K562 (cell line): ENCODE results near the gene PDK1. TPM values are rescaled to one million over a fixed set of nuclear protein-coding genes. Genes with fewer than 3 reads are reported as not detected.
"Not testable (repeated sequence)": the region's sequence is repeated elsewhere in the genome, so short reads cannot be mapped to it uniquely, and the experiment has no call there.

ENCODE experiments used
- ATAC-seq: fragments of 200-7000 bp; cut with Tn5 transposase; 3 replicates; pipeline ENCODE4 v1.9.1; 2020; ENCODE audit warnings: moderate library complexity
- BruUV-seq: library from RNA; stranded (reverse); fragments of 400-500 nt; replicated peaks from 2 replicates; lab custom pipeline; 2021; lab: Mats Ljungman, UMichigan
- CTCF ChIA-PET: fragments of 300-600 bp; formaldehyde crosslinking; extraction: SDS; loops from one replicate; lab custom pipeline; 2021; ENCODE audit warnings: low intra/inter-chr PET ratio; lab: Yijun Ruan, JAX
- POLR2A ChIA-PET: fragments of 300-600, 350-650 bp; sonication (Branson Sonifier 250); formaldehyde crosslinking; extraction: SDS; loops from one replicate; lab custom pipeline; 2021; ENCODE audit warnings: antibody characterized with exemption, inconsistent platforms; lab: Yijun Ruan, JAX
- DNase-seq, 4 experiments: peaks; one replicate each; pipeline versions ENCODE4 v3.0.0 to v3.0.0-alpha.2; 2011 to 2018; ENCODE audit warnings: low spot score in 3 of 4, mixed read lengths in 3 of 4; ENCODE audit errors: extremely low read depth in 1 of 4
- FAIRE-seq: peaks from 2 replicates; lab custom pipeline; 2011; peaks lifted over from hg19 to GRCh38; lab: Jason Lieb, UNC
- H2AFZ ChIP-seq: 2 replicates; pipeline ENCODE4 v1.6.0; 2011; ENCODE audit warnings: low read depth, low read length, control low read depth, inconsistent platforms
- H3K27ac ChIP-seq: fragments of 200-600 bp; 3 replicates; pipeline ENCODE4 v1.8.0; 2011; ENCODE audit warnings: low read depth, mild to moderate bottlenecking, control low read depth, inconsistent platforms, low read length, moderate library complexity, mixed read lengths; ENCODE audit errors: extremely low read depth
- H3K27me3 ChIP-seq, 2 experiments: fragments of 300-600 bp in 1 of 2; 2 replicates in 1 of 2; 3 replicates in 1 of 2; pipeline versions ENCODE4 v1.6.0 to v1.8.0; 2011; ENCODE audit warnings: inconsistent platforms in 2 of 2, low read length in 2 of 2, mild to moderate bottlenecking in 1 of 2, mixed read lengths in 1 of 2, moderate library complexity in 1 of 2; ENCODE audit not compliant: control insufficient read depth in 2 of 2, insufficient read depth in 2 of 2
- H3K36me3 ChIP-seq: fragments of 300-600 bp; 3 replicates; pipeline ENCODE4 v1.8.0; 2011; ENCODE audit warnings: mild to moderate bottlenecking, low read length, inconsistent platforms; ENCODE audit not compliant: control insufficient read depth, insufficient read depth
- H3K4me1 ChIP-seq, 2 experiments: fragments of 200-600 bp in 1 of 2; replicated peaks in 1 of 2; 2 replicates in 1 of 2; 3 replicates in 1 of 2; pipeline versions ENCODE4 v1.5.1 to v1.8.0; 2011; ENCODE audit warnings: inconsistent platforms in 2 of 2, low read length in 2 of 2, mild to moderate bottlenecking in 1 of 2, mixed read lengths in 1 of 2, moderate library complexity in 1 of 2; ENCODE audit not compliant: control insufficient read depth in 2 of 2, insufficient read depth in 2 of 2
- H3K4me2 ChIP-seq: 2 replicates; pipeline ENCODE4 v1.6.1; 2011; ENCODE audit warnings: low read length, control low read depth, inconsistent platforms, mixed read lengths; ENCODE audit not compliant: insufficient read depth
- H3K4me3 ChIP-seq: fragments of 200-600 bp; sonication (generic), shearing (Covaris generic); 2 replicates; pipeline ENCODE4 v1.5.1; 2016; ENCODE audit warnings: control low read depth, inconsistent platforms
- H3K79me2 ChIP-seq: fragments of 200-600 bp; 3 replicates; pipeline ENCODE4 v1.8.0; 2011; ENCODE audit warnings: low read length, inconsistent platforms; ENCODE audit not compliant: control insufficient read depth, insufficient read depth
- H3K9ac ChIP-seq, 2 experiments: 2 replicates each; pipeline versions ENCODE4 v1.6.0 to v1.6.1; 2011; ENCODE audit warnings: low read depth in 2 of 2, low read length in 2 of 2, control low read depth in 1 of 2, inconsistent platforms in 1 of 2, mild to moderate bottlenecking in 1 of 2, mixed read lengths in 1 of 2; ENCODE audit not compliant: insufficient read depth in 1 of 2
- H3K9me1 ChIP-seq: one replicate; pipeline ENCODE4 v1.6.0; 2011; ENCODE audit warnings: inconsistent platforms, mild to moderate bottlenecking, low read length, moderate library complexity; ENCODE audit not compliant: control insufficient read depth, insufficient read depth
- H3K9me3 ChIP-seq: replicated peaks from 2 replicates; pipeline ENCODE4 v1.5.1; 2011; ENCODE audit warnings: low read depth, low read length, inconsistent platforms; ENCODE audit not compliant: control insufficient read depth, insufficient read depth
- H4K20me1 ChIP-seq: replicated peaks from 2 replicates; pipeline ENCODE4 v1.6.1; 2011; ENCODE audit warnings: low read length, inconsistent platforms, mixed read lengths; ENCODE audit not compliant: control insufficient read depth, insufficient read depth
- CBFA2T2 ChIP-seq: fragments of 450-650 bp; conservative IDR thresholded peaks from 2 replicates; pipeline ENCODE4 v1.6.1; 2017; ENCODE audit warnings: mild to moderate bottlenecking
- HMGN3 ChIP-seq: IDR thresholded peaks from 2 replicates; pipeline ENCODE4 v1.6.1; 2011; ENCODE audit warnings: borderline replicate concordance, low read depth, mild to moderate bottlenecking, mixed read lengths, low read length; ENCODE audit not compliant: insufficient read length; ENCODE audit errors: extremely low read depth
- ZNF184 ChIP-seq: sonication (generic); formaldehyde crosslinking; IDR thresholded peaks from 2 replicates; pipeline ENCODE4 v1.5.0; 2020; ENCODE audit warnings: missing genetic modification reagents
- ZNF75A ChIP-seq: fragments of 450-650 bp; formaldehyde crosslinking; IDR thresholded peaks from 2 replicates; pipeline ENCODE4 v1.4.0; 2020; ENCODE audit warnings: mild to moderate bottlenecking
- WGBS: fragments of 100-300 bp; shearing (Covaris generic); methylation state at CpG from one replicate; pipeline ENCODE4 v1.1.6; 2016; ENCODE audit warnings: low coverage, mixed read lengths; ENCODE audit not compliant: insufficient coverage; ENCODE audit errors: missing lambda C conversion rate; 5-methylcytosine and 5-hydroxymethylcytosine counted together
- in situ Hi-C: fragments of 300-500 bp; cut with MboI; formaldehyde crosslinking; loops from 4 replicates; pipeline ENCODE4 v1.15.0; 2018; ENCODE audit warnings: inconsistent platforms, mixed read lengths
- intact Hi-C: fragments of 100-400 bp; cut with micrococcal nuclease; formaldehyde crosslinking; loops from 2 replicates; pipeline ENCODE4 v1.14.2; 2022
- polyA plus RNA-seq, 8 experiments: library from polyadenylated mRNA; depleted of rRNA in 4 of 8; stranded (reverse) in 5 of 8; unstranded in 3 of 8; fragments of >200 nt; fragmentation: Nextera tagmentation in 2 of 8; fragmentation: Illumina TruSeq in 1 of 8; extraction: Ambion mirVana in 2 of 8; extraction: Trizol in 1 of 8; gene quantifications; 2 replicates each; pipeline versions ENCODE4 v1.2.1 to v1.2.3, GENCODE V29; 2011 to 2014; ENCODE audit warnings: inconsistent platforms in 1 of 8, missing spikeins in 1 of 8
- total RNA-seq, 7 experiments: library from RNA; depleted of rRNA in 6 of 7; stranded (reverse); fragments of >200 nt in 6 of 7; fragmentation: Illumina TruSeq in 2 of 7; extraction: Trizol in 2 of 7; gene quantifications; 2 replicates each; pipeline versions ENCODE4 v1.2.1 to v1.2.3, GENCODE V29; 2011 to 2021; ENCODE audit warnings: low replicate concordance in 1 of 7
- TF ChIP-seq, protein P1 (sequence below): IDR thresholded peaks from 2 replicates; pipeline ENCODE4 v1.6.1; 2014; ENCODE audit warnings: antibody characterized with exemption

PDK1 gene
- total and polyA plus RNA-seq, 9 of the 15 experiments (the other 6 are each of a cell fraction or from before 2014, with no cell fraction given), result 3.5 to 176 (median 13.9) TPM

DNA sequence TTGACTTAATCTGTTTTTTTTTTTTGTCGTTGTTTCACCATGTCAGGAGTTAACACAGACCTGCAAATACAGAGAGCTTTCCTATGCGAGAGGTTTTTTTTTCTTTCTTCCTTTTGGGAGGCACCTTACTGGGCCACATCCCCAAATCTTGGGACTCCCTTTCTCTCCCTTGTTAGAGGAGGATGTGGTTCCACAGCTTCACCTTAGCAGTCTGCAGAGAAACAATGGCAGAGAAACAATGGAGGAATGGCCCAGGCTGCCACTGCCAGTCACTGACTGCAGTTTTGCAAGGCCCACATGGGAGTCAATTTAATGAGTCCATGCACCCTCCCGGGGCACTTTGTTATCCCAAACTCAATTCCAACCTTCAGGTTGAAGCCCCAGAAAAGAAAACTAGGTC, 20.8 kb upstream of the PDK1 start (continued):
- TF ChIP-seq, protein P1, sequence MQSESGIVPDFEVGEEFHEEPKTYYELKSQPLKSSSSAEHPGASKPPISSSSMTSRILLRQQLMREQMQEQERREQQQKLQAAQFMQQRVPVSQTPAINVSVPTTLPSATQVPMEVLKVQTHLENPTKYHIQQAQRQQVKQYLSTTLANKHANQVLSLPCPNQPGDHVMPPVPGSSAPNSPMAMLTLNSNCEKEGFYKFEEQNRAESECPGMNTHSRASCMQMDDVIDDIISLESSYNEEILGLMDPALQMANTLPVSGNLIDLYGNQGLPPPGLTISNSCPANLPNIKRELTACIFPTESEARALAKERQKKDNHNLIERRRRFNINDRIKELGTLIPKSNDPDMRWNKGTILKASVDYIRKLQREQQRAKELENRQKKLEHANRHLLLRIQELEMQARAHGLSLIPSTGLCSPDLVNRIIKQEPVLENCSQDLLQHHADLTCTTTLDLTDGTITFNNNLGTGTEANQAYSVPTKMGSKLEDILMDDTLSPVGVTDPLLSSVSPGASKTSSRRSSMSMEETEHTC, result no peak
- no peak for TF ChIP-seq HMGN3
- TF ChIP-seq ZNF75A, result no peak
- no peak for TF ChIP-seq CBFA2T2
- no peak for TF ChIP-seq ZNF184 (CRISPR knock-in tag)
- TF ChIP-seq, all 486 proteins: peak for 0

DNA sequence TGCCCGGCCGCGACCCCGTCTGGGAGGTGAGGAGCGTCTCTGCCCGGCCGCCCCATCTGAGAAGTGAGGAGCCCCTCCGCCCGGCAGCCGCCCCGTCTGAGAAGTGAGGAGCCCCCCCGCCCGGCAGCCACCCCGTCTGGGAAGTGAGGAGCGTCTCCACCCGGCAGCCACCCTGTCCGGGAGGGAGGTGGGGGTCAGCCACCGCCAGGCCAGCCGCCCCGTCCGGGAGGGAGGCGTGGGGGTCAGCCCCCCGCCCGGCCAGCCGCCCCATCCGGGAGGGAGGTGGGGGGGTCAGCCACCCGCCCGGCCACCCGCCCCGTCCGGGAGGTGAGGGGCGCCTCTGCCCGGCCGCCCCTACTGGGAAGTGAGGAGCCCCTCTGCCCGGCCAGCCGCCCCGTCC, 18.0 kb upstream of the PDK1 start:
- H2AFZ ChIP-seq, intact Hi-C loops, DNase-seq, H3K27ac ChIP-seq, H3K36me3 ChIP-seq, in situ Hi-C loops, H3K4me3 ChIP-seq, POLR2A ChIA-PET, ATAC-seq, H3K4me2 ChIP-seq, H4K20me1 ChIP-seq, H3K4me1 ChIP-seq, H3K27me3 ChIP-seq, FAIRE-seq, H3K79me2 ChIP-seq, H3K9me3 ChIP-seq, CTCF ChIA-PET, BruUV-seq, H3K9ac ChIP-seq, H3K9me1 ChIP-seq: not testable (repeated sequence)
- WGBS, result no CpG with 5 or more reads among the region's 37 CpGs
